GM12878 (cell line): Measurements from ENCODE around the gene CFC1B.
"Not testable (repeated sequence)": the region's sequence is repeated elsewhere in the genome, so short reads cannot be mapped to it uniquely, and the experiment has no call there.

ENCODE experiments used
- MXI1 ChIP-seq: fragments of 150-350 bp; IDR thresholded peaks from 2 replicates; pipeline ENCODE4 v1.6.1; 2011; ENCODE audit warnings: low read depth, mild to moderate bottlenecking, inconsistent platforms, low read length, improper control_type of control experiment
- ZNF384 ChIP-seq: IDR thresholded peaks from 2 replicates; pipeline ENCODE4 v1.6.1; 2012; ENCODE audit warnings: low read depth, mild to moderate bottlenecking, low read length, improper control_type of control experiment, borderline replicate concordance
- TF ChIP-seq, protein P1 (sequence below): fragments of 450-650 bp; IDR thresholded peaks from 2 replicates; pipeline ENCODE4 v1.6.1; 2016; ENCODE audit warnings: mild to moderate bottlenecking

DNA sequence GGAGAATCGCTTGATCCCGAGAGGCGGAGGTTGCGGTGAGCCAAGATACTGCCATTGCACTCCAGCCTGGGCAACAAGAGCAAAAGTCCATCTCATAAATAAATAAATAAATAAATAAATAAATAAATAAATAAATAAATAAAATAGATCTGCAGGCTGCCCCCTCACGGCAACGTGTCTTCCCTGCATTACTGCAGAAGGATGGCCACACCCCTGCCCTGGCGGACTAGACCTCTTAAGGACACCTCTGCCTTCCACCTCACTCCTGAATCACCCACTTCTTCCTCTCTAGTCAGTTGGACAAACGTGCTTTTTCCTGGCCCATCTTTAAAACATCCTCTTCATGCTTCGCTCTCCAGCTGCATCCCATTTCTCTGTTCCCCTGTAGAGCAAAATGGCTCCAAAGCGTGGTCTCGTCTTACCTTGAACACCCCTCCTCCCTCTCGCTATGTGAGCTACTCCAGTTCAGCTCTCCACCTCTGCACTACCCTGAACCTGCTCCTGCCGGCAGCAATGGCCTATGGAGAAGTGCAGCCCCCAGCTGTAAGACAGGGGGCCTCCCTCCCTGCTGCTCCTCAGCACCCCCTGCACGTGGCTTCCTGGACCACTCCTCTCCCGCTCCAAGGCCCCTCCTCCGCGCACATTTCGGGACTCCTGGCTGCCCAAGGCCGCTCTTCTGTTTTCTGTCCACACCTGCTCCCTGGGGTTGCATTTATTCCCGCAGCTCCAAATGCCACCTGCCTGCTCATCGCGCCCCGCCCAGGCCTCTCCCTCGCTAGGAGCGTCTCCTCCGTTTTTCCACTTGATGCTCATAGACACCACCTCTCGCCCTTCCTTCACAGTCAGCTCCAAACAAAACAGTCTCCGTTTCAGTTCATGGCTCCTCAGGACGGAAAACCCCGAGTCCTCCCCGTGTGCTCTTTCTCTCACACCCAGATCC is 9.9 kb upstream of the CFC1B start:
- TF ChIP-seq ZNF384, MXI1: not testable (repeated sequence)
- TF ChIP-seq, protein P1, sequence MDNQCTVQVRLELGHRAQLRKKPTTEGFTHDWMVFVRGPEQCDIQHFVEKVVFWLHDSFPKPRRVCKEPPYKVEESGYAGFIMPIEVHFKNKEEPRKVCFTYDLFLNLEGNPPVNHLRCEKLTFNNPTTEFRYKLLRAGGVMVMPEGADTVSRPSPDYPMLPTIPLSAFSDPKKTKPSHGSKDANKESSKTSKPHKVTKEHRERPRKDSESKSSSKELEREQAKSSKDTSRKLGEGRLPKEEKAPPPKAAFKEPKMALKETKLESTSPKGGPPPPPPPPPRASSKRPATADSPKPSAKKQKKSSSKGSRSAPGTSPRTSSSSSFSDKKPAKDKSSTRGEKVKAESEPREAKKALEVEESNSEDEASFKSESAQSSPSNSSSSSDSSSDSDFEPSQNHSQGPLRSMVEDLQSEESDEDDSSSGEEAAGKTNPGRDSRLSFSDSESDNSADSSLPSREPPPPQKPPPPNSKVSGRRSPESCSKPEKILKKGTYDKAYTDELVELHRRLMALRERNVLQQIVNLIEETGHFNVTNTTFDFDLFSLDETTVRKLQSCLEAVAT: not testable (repeated sequence)
